GM20431 (cell line): ENCODE results near the gene APCDD1L.

Experiments used
- in situ Hi-C: fragments of 300-500 bp; cut with MseI, MboI; formaldehyde crosslinking; loops from one replicate; pipeline ENCODE4 v1.15.0; 2020; ENCODE audit warnings: low sequenced_read_pairs; ENCODE audit not compliant: unreplicated experiment

APCDD1L gene

GRCh38 chr20:58515233-58516212, at the start of gene APCDD1L:
Gene APCDD1L (minus strand): TSS chr20:58515399. CDS start chr20:58514707, 692 bp downstream.
- in situ Hi-C loops, result no loop called here

DNA sequence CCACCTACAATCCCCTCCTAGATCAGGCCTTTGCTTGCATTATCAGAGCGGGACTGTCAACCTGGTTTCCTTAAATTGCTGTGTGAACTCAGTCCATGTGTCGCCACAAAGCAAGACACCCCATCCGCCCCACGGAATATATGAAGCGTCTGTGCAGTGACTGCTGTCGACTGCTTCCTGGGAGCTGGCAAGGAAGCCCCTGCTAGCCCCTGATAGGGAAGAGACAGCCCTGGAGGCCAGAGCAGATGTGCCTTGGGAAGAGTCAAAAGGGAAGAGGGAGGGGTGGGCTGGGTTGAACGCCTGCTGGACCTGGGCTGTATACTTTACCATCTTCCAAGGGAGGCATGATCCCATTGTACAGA, 44.1 kb upstream of the APCDD1L start:
- in situ Hi-C loops, result no loop called here

DNA sequence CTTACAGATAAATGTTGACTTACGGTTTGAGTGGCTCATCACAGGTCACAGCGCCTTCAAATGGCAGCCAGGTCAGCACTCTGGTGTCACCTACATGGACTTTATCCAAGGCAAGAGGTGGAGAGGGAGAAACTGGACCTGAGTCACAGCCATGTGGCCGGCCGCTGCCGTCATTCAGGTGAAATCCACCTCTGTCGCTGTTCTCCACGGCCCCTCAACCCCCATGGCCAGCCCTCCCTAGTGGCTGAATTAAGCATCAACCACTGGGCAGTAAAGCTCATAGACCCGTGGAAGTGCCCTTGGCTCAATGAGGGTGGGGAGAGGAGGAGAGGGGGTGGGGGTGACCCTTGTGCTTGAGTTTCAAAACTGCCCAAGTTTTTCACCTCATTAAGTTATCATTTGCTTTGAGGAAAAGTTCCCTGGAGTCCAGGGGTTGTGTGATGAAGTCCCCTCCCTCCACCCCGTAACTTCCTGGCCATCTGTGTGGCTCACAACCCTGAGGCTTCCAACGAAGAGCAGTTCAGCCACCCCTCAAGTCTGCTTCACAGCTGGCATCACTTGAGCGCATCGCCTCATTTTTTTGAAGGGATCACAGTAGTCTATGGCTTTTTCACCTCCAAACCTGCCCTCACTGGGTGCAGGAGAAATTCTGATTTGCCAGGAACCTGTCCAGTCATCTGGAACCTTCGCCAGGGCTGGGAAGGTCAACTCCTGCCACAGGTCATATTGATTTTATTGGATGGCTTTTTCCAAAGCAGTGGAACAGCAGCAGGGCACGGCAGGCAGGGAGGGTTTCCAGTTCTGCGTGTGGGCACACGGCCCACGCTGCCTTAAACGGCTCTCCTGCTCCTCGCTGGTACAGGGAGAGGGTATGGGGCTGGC, 43.5 kb upstream of the APCDD1L start:
- in situ Hi-C loops, result no loop called here

- in situ Hi-C loops, result no loop called here
Measured at GRCh38 chr20:58557733-58558342, 42.6 kb upstream of the APCDD1L start.

DNA sequence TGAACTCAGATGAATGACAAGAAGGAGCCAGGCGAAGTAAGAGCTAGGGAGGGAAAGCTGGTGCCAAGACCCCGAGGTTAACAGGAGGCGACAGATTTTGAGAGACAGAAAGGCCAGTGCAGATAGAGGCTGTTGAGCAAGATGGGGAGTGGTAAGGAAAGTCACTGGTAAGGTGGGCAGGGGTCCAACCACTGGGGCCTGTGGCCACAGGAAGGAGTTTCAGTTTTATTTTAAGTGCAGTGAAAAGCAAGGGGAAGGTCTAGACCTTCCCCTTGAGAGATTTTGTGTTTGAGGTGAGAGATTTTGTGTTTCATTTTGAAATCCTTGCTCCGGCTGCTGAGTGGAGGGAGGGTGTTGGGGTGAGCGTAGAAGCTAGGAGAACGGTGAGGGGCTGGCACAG, 41.8 kb upstream of the APCDD1L start:
- in situ Hi-C loops, result no loop called here

DNA sequence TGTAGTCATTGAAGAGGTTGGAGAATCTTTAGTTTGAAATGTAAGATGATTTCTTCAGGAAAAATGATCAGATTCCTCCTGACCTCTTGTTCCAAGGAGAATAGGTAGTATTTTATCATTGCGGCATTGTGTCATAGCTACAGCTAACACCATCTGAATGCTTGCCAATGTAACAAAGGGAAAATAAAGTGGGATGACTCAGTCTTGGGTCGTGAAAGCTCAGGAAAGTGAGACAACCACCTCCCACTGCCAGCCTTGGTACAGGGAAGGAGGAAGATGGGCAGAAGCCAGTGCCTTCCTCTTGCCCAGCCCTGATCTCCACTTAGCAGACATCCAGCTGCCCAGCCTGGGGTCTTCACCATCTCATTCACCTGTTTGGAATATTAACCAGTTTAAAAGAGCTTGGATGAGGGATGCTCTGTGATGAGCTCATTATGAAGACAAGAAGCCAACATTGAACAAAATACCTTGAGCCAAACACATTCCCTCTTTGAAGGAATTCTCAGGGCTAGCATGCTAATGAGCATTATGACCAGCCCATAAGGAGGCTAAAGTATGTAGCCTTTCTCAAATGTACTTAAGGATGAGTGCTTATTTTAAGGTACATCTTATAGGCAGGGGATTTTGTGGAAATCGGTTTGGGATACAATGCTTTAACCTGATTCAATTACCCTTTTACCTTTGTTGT, 40.0 kb upstream of the APCDD1L start:
- in situ Hi-C loops, result no loop called here

DNA sequence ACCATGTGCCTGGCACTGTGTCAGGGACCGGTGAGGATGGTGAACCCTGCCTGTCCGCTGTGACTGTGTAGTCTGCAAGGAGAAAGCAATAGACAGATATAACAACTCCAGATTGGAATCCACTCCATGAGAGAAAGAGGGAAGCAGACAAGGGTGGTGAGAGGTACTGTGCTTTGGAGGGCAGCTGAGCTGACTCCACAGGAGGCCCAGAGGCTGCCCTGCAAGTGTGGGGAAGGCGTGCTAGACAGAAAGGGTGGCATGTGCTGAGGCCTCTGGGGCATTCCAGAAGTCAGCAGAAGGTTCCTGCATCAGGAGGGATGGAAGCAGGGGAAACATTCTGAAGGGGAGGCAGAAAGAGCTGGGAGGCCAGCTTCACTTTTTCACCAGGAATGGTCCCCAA, 39.3 kb upstream of the APCDD1L start:
- in situ Hi-C loops, result no loop called here

DNA sequence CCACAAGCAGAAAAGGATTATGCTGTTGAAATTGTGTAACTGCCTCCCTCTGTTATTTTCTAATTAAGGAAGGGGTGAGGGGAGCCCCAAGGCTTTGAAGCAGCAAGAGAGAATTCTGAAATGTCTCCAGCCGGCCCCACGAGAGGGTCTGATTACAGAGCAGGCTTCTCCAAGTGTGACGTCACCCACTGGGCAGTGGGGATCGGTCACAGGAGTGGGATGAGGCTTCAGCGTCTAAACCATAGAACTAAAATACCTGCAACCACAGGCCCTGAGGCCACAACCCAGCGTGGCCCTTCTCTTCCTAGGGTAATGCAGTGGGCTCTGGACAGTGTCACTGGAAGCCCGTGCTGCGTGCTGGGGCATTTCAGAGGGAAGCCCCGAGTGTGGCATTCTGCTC, 38.6 kb upstream of the APCDD1L start:
- in situ Hi-C loops, result no loop called here

GRCh38 chr20:58553166-58553696, 38.0 kb upstream of the APCDD1L start:
- in situ Hi-C loops, result no loop called here

GRCh38 chr20:58552366-58552934, 37.3 kb upstream of the APCDD1L start:
- in situ Hi-C loops, result no loop called here

GRCh38 chr20:58551631-58552030, 36.4 kb upstream of the APCDD1L start:
- in situ Hi-C loops, result no loop called here

GRCh38 chr20:58550275-58551059, 35.3 kb upstream of the APCDD1L start:
- in situ Hi-C loops, result no loop called here

DNA sequence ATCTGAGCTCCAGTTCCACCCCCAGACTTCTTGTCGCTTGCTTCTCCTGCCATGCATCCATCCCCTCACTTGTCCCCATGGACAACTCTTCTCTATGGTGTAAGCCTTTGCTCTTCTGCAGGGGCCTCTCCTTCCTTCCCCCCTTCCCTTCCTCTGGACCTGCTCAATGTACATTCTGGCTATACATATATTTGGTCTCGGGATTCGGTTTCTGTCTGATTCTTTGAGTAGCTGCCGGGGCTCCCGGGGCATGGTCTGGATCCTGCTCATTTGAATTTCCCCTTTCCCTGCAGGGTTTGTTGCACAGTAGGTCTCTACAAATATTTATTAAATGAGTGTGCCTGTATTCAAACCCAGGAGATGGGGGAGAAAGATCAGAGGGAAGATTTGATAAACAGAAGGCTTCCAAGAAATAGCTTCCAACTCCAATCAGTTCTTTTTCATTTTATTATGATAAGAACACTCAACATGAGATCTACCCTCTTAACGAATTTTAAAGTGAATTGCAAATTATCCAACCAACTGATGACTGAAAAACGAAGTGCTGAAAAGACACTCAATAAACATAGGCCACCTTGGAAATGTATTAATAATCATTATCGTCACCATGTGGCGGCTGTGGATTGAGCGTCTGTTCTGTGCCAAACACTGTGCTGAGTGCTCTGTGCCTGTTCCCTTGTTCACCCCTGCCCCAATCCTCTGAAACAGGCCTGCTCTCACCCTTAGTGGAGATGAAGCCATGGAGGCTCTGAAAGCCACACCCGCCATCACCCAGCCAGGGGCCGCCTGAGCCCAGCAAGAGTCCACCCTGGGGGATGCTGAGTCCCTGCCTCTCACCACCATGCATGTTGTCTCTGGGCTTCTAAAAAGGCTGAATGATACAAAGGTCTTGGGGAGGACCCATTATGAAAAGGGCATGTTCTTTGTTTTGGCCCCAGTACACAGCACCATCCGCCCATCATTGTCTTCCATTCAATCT, 34.3 kb upstream of the APCDD1L start:
- in situ Hi-C loops, result no loop called here

DNA sequence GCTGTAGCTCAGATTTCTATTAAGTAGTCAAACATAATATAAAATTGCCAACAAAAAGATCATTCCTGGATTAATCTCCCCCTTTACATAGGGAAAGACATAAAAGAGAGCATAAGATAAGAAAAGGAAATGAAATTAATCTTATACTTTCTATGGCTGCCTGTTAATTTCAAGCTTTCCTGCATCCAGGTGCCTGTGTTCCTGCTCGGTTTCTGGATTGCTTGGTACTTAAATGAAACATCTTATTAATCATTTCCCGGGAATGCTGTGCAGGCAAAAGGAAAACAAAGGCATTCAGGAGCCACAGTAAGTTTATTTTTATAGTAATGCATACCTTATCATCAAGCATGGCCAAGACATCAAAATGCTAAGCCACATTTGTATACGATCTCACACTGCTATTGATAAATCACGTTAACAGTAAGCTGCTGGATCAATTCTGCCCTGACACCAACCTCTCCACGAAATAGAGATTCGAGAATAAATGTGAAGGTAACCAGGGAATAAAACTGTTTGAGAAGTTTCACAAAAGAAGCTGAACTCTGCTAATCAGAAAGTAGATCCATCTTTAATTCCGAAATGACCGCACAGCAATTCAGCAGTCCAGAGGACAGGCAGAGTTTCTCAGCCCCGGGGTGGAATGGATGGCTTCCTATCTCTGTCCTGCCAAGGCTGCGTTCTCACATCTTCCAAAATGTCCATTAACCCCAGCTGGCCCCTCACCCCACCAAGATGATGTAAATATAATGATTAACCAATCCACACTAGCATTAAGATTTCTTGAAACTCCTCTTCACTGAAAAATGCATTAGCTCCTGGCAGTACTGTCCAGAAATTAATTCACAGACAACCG, 32.6 kb upstream of the APCDD1L start:
- in situ Hi-C loops, result no loop called here

DNA sequence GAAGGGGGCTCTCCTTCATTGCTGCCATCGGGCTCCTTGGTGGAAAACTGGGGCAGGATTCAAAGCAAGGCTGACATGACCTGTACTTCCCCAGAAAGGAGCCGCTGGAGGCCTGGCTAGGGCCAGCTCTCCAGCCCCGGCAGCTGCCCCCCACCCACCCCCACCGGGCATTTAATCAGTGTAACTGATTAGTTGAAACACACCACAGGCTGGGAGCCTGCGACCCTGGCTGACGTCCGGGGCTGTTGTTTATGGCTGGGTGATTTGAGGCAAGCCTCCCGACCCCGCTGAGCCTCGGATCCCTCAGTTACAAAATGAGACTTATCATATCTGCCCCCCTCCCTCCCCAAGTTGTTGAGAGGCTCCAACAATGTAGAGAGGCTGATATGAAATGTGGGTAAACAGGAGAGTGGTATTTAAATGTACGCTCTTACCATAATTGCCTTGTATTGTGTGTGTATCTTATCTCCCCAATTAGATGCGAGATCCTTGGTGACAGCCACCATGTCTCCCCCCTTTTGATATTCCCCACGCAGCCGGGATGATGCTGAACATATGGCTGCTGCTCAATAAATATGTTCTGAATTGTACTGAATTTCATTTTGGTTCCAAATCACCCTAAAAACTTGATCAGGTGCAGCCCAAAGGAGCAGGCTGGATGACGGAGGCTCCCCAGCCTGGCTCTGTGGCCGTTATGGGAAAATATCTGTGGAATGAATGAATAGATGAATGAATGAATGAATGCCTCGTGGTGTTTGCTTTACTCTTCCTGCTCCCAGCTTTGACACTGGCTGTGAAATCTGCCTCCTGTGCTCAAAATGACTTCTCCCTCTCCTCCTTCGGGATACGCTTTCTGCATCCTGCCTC, 31.8 kb upstream of the APCDD1L start:
- in situ Hi-C loops, result no loop called here

DNA sequence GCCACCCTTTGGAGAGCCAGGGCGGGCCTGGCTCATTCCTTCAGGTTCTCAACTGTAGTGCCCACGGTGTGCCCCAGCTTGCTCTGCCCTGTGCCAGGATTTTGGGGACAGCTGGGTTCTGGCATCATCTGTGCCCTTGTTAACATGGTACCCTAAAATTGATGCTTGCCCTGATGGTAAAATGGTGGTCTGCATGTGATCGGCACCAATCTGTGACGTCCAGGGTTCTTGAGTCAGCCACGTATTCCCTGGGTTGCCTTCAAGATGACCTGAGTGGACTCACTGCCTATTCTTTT, 31.2 kb upstream of the APCDD1L start:
- in situ Hi-C loops, result no loop called here
